ENCODE measurements around the gene ERC2.

Gene ERC2

GRCh38 chr3:55770077-55770476, 698.2 kb downstream of the ERC2 start:
- DNase-seq, result no peak

GRCh38 chr3:55766753-55767152, 701.5 kb downstream of the ERC2 start:
- no peak for DNase-seq

- no peak for DNase-seq
Measured at GRCh38 chr3:55765906-55766701, 702.2 kb downstream of the ERC2 start.

GRCh38 chr3:55765398-55765797, 702.9 kb downstream of the ERC2 start:
- no peak for DNase-seq

GRCh38 chr3:55756976-55757375, 711.3 kb downstream of the ERC2 start:
- no peak for DNase-seq

- no peak for DNase-seq
Measured at GRCh38 chr3:55755516-55756205, 712.6 kb downstream of the ERC2 start.

GRCh38 chr3:55752911-55753310, 715.4 kb downstream of the ERC2 start:
- DNase-seq, result no peak

- no peak for DNase-seq
Measured at GRCh38 chr3:55751730-55752129, 716.5 kb downstream of the ERC2 start.

GRCh38 chr3:55750525-55750924, 717.7 kb downstream of the ERC2 start:
- DNase-seq, result no peak

- DNase-seq, result no peak
Measured at GRCh38 chr3:55749036-55749435, 719.2 kb downstream of the ERC2 start.

GRCh38 chr3:55746808-55747413, 721.4 kb downstream of the ERC2 start:
- no peak for DNase-seq

- DNase-seq, result no peak
Measured at GRCh38 chr3:55742832-55743136, 725.5 kb downstream of the ERC2 start.

GRCh38 chr3:55742022-55742831, 726.0 kb downstream of the ERC2 start:
- DNase-seq, result no peak

- DNase-seq, result no peak
Measured at GRCh38 chr3:55737186-55737585, 731.1 kb downstream of the ERC2 start.

GRCh38 chr3:55735976-55736375, 732.3 kb downstream of the ERC2 start:
- no peak for DNase-seq

GRCh38 chr3:55731741-55732140, 736.5 kb downstream of the ERC2 start:
- no peak for DNase-seq

GRCh38 chr3:55729546-55729945, 738.7 kb downstream of the ERC2 start:
- DNase-seq, result no peak

GRCh38 chr3:55728461-55729100, 739.7 kb downstream of the ERC2 start:
- no peak for DNase-seq

GRCh38 chr3:55726501-55726775, 741.8 kb downstream of the ERC2 start:
- no peak for DNase-seq

GRCh38 chr3:55725681-55726500, 742.4 kb downstream of the ERC2 start:
- DNase-seq, result no peak

GRCh38 chr3:55724821-55725220, 743.4 kb downstream of the ERC2 start:
- DNase-seq, result no peak

GRCh38 chr3:55724407-55724784, 743.9 kb downstream of the ERC2 start:
- DNase-seq, result no peak
